NCI-H2227 (cell line): ENCODE results near the gene PCDH9.

Source experiments
- DNase-seq: peaks from one replicate; lab custom pipeline; 2025; ENCODE audit not compliant: unreplicated experiment; lab: John Stamatoyannopoulos, UW

PCDH9 gene

GRCh38 chr13:66553391-66553790 lies 676.7 kb downstream of the PCDH9 start:
- DNase-seq = no peak

GRCh38 chr13:66551128-66551527 lies 679.0 kb downstream of the PCDH9 start:
- no peak for DNase-seq

- no peak for DNase-seq
These were observed 682.5 kb downstream of the PCDH9 start for GRCh38 chr13:66547685-66548084.

- DNase-seq = no peak
These were observed 683.4 kb downstream of the PCDH9 start for GRCh38 chr13:66546534-66547379.

- no peak for DNase-seq
These were observed 686.4 kb downstream of the PCDH9 start for GRCh38 chr13:66543780-66544179.

GRCh38 chr13:66537417-66537816 lies 692.7 kb downstream of the PCDH9 start:
- no peak for DNase-seq

GRCh38 chr13:66536746-66537145 lies 693.4 kb downstream of the PCDH9 start:
- no peak for DNase-seq

- no peak for DNase-seq
These were observed 695.6 kb downstream of the PCDH9 start for GRCh38 chr13:66534561-66534960.

GRCh38 chr13:66532845-66533244 lies 697.3 kb downstream of the PCDH9 start:
- DNase-seq = no peak

- no peak for DNase-seq
These were observed 698.0 kb downstream of the PCDH9 start for GRCh38 chr13:66532146-66532545.

GRCh38 chr13:66530686-66531085 lies 699.5 kb downstream of the PCDH9 start:
- no peak for DNase-seq

- DNase-seq = no peak
These were observed 700.0 kb downstream of the PCDH9 start for GRCh38 chr13:66530158-66530557.

GRCh38 chr13:66528944-66529576 lies 701.1 kb downstream of the PCDH9 start:
- DNase-seq = no peak

- peak; percentile 42 for DNase-seq
These were observed 702.0 kb downstream of the PCDH9 start for GRCh38 chr13:66528180-66528579.

GRCh38 chr13:66520511-66521355 lies 709.4 kb downstream of the PCDH9 start:
- DNase-seq = no peak

- DNase-seq = no peak
These were observed 710.9 kb downstream of the PCDH9 start for GRCh38 chr13:66519259-66519658.

GRCh38 chr13:66518068-66518467 lies 712.1 kb downstream of the PCDH9 start:
- DNase-seq = no peak

- DNase-seq = no peak
These were observed 716.4 kb downstream of the PCDH9 start for GRCh38 chr13:66513728-66514127.

- DNase-seq = no peak
These were observed 721.0 kb downstream of the PCDH9 start for GRCh38 chr13:66509175-66509574.

- no peak for DNase-seq
These were observed 721.8 kb downstream of the PCDH9 start for GRCh38 chr13:66508153-66508909.

- DNase-seq = no peak
These were observed 723.2 kb downstream of the PCDH9 start for GRCh38 chr13:66506979-66507378.
